HFF-Myc (cell line): Measurements from ENCODE around the gene VSTM2B.
A peak's percentile ranks its signal among the peaks of the same experiment; 100 is the strongest.

Experiments
- DNase-seq: peaks from one replicate; pipeline ENCODE4 v3.0.0-alpha.2; 2011; ENCODE audit warnings: low read depth; ENCODE audit errors: extremely low read depth
- H3K4me3 ChIP-seq: replicated peaks from 2 replicates; pipeline ENCODE4 v1.5.1; 2011; ENCODE audit warnings: low read depth, mild to moderate bottlenecking, control low read depth, low read length
- CTCF ChIP-seq: IDR thresholded peaks from 2 replicates; pipeline ENCODE4 v1.5.1; 2012; ENCODE audit warnings: mild to moderate bottlenecking, low read depth, low read length, control low read depth; ENCODE audit errors: missing control alignments

The VSTM2B gene

GRCh38 chr19:29591670-29592069 lies 65.9 kb downstream of the VSTM2B start:
- no peak for TF ChIP-seq CTCF
- no peak overlapping the region for H3K4me3 ChIP-seq
- no peak for DNase-seq

GRCh38 chr19:29593869-29594268 lies 68.1 kb downstream of the VSTM2B start:
- TF ChIP-seq CTCF = no peak
- H3K4me3 ChIP-seq = no peak overlapping the region
- no peak for DNase-seq

GRCh38 chr19:29596080-29596727 lies 70.4 kb downstream of the VSTM2B start:
- DNase-seq = no peak
- TF ChIP-seq CTCF = no peak
- H3K4me3 ChIP-seq = no peak overlapping the region

GRCh38 chr19:29596885-29597525 lies 71.2 kb downstream of the VSTM2B start:
- no peak overlapping the region for H3K4me3 ChIP-seq
- no peak for DNase-seq
- TF ChIP-seq CTCF = peak; percentile 15

- H3K4me3 ChIP-seq = no peak overlapping the region
- DNase-seq = no peak
- TF ChIP-seq CTCF = no peak
Measured at GRCh38 chr19:29598036-29598435, 72.2 kb downstream of the VSTM2B start.

- DNase-seq = no peak
- H3K4me3 ChIP-seq = no peak overlapping the region
- no peak for TF ChIP-seq CTCF
Measured at GRCh38 chr19:29598496-29598895, 72.7 kb downstream of the VSTM2B start.
